Measurements from ENCODE around the gene CRACR2B. TPM values are rescaled to one million over a fixed set of nuclear protein-coding genes. Genes with fewer than 3 reads are reported as not detected.
A peak's percentile ranks its signal among the peaks of the same experiment; 100 is the strongest.

The CRACR2B gene
- total RNA-seq, 1 experiment from 2014 or later: 132 TPM

DNA sequence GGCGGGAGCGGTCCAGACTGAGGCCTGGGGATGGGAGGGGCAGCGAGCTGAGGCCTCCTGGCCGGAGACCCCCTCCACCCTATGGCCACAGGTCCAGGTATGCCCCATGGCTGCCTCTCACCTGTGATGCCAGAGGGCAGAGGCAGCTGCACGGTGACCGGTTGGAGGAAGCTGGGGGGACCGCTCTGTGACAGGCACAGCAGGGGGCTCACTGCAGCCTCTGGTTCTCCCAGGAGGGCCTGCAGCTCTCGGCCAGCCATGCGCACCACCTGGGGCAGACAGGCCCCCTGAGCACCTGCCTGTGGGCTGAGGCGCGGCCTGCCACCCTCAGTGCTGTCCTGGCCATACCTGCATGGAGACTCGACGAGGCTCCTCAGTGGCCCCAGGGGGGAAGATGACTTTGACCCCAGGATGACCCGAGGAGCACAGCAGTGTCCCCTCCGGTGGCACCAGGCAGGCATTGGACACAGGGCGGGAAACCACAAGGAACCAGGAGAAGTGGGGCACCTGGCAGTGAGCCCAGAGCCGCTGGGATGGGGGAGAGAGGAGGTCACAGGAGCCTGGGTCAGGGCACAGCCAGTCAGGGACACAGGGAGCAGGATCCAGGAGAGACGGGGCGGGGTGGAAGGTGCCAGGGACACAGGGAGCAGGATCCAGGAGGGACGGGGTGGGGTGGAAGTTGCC, 26.5 kb upstream of the CRACR2B start:
- Histone ChIP-seq H3K4me1 (ENCODE audit: control insufficient read depth, insufficient read depth, low read length) (peaks cover 41% of the 10 kb centered on the region), H3K27ac (ENCODE audit: low read length) (no peak overlapping the region), H3K9me3 (ENCODE audit: control insufficient read depth, insufficient read depth, low read depth, low read length) (no peaks in the 10 kb centered on the region), H3K4me3 (ENCODE audit: low read depth in 2 of 2, low read length in 2 of 2) (no peak overlapping the region), H3K27me3 (ENCODE audit: control insufficient read depth, insufficient read depth, low read length) (no peaks in the 10 kb centered on the region), H3K36me3 (ENCODE audit: control insufficient read depth, insufficient read depth, low read length) (no peaks in the 10 kb centered on the region)
- in situ Hi-C loops (cut with HindIII; ENCODE audit: low pct_unique_long_range_greater_than_20kb, low sequenced_read_pairs): no loop called here
- POLR2A ChIA-PET: no interaction called here
- intact Hi-C loops (cut with micrococcal nuclease; ENCODE audit: unreplicated experiment): no loop called here
- CTCF ChIA-PET: interaction anchor here (0.6 kb wide), 1 partner anchor 21 kb away, joined by 3 read pairs; no protein-coding TSS in a partner anchor
- no TSS peak for BruUV-seq (replicated peaks)
- DNase-seq (ENCODE audit: low read depth, low spot score) (no peak), ATAC-seq (no peak)
- TF ChIP-seq POLR2AphosphoS5 (IDR thresholded peaks at IDR 0.05; ENCODE audit: low read depth, low read length) (0 out of 2 replicates have a peak, but pooled peaks have one; percentile 21), SIN3A (IDR thresholded peaks at IDR 0.05; ENCODE audit: borderline replicate concordance, insufficient read depth, low read depth, low read length) (no peak)

- no peak overlapping the region for H3K27ac ChIP-seq (ENCODE audit: low read length)
- DNase-seq (ENCODE audit: low read depth, low spot score) (no peak), ATAC-seq (no peak)
- H3K9me3 ChIP-seq (ENCODE audit: control insufficient read depth, insufficient read depth, low read depth, low read length): no peaks in the 10 kb centered on the region
- intact Hi-C loops (cut with micrococcal nuclease; ENCODE audit: unreplicated experiment) (no loop called here), in situ Hi-C loops (cut with HindIII; ENCODE audit: low pct_unique_long_range_greater_than_20kb, low sequenced_read_pairs) (no loop called here)
- CTCF ChIA-PET: no interaction called here
- H3K36me3 ChIP-seq (ENCODE audit: control insufficient read depth, insufficient read depth, low read length): no peaks in the 10 kb centered on the region
- no peak overlapping the region for H3K4me3 ChIP-seq (ENCODE audit: low read depth in 2 of 2, low read length in 2 of 2)
- BruUV-seq (replicated peaks): no TSS peak
- H3K4me1 ChIP-seq (ENCODE audit: control insufficient read depth, insufficient read depth, low read length): peaks cover 35% of the 10 kb centered on the region
- POLR2A ChIA-PET: no interaction called here
- TF ChIP-seq TCF7L2 (IDR thresholded peaks at IDR 0.05; ENCODE audit: low read depth, low read length): no peak
- TF ChIP-seq POLR2AphosphoS5 (IDR thresholded peaks at IDR 0.05; ENCODE audit: low read depth, low read length): no peak
- TF ChIP-seq, protein P1, sequence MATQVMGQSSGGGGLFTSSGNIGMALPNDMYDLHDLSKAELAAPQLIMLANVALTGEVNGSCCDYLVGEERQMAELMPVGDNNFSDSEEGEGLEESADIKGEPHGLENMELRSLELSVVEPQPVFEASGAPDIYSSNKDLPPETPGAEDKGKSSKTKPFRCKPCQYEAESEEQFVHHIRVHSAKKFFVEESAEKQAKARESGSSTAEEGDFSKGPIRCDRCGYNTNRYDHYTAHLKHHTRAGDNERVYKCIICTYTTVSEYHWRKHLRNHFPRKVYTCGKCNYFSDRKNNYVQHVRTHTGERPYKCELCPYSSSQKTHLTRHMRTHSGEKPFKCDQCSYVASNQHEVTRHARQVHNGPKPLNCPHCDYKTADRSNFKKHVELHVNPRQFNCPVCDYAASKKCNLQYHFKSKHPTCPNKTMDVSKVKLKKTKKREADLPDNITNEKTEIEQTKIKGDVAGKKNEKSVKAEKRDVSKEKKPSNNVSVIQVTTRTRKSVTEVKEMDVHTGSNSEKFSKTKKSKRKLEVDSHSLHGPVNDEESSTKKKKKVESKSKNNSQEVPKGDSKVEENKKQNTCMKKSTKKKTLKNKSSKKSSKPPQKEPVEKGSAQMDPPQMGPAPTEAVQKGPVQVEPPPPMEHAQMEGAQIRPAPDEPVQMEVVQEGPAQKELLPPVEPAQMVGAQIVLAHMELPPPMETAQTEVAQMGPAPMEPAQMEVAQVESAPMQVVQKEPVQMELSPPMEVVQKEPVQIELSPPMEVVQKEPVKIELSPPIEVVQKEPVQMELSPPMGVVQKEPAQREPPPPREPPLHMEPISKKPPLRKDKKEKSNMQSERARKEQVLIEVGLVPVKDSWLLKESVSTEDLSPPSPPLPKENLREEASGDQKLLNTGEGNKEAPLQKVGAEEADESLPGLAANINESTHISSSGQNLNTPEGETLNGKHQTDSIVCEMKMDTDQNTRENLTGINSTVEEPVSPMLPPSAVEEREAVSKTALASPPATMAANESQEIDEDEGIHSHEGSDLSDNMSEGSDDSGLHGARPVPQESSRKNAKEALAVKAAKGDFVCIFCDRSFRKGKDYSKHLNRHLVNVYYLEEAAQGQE (IDR thresholded peaks at IDR 0.05; ENCODE audit: insufficient read depth in 1 of 2, low read depth in 2 of 2, low read length in 1 of 2): no peak
- TF ChIP-seq SIN3A (IDR thresholded peaks at IDR 0.05; ENCODE audit: borderline replicate concordance, insufficient read depth, low read depth, low read length): no peak
- TF ChIP-seq, protein P2, sequence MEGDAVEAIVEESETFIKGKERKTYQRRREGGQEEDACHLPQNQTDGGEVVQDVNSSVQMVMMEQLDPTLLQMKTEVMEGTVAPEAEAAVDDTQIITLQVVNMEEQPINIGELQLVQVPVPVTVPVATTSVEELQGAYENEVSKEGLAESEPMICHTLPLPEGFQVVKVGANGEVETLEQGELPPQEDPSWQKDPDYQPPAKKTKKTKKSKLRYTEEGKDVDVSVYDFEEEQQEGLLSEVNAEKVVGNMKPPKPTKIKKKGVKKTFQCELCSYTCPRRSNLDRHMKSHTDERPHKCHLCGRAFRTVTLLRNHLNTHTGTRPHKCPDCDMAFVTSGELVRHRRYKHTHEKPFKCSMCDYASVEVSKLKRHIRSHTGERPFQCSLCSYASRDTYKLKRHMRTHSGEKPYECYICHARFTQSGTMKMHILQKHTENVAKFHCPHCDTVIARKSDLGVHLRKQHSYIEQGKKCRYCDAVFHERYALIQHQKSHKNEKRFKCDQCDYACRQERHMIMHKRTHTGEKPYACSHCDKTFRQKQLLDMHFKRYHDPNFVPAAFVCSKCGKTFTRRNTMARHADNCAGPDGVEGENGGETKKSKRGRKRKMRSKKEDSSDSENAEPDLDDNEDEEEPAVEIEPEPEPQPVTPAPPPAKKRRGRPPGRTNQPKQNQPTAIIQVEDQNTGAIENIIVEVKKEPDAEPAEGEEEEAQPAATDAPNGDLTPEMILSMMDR (IDR thresholded peaks at IDR 0.05): no peak
- no peaks in the 10 kb centered on the region for H3K27me3 ChIP-seq (ENCODE audit: control insufficient read depth, insufficient read depth, low read length)
Observed at GRCh38 chr11:802018-802617, 25.6 kb upstream of the CRACR2B start.

Measured in Panc1 (cell line).